ENCODE measurements around the gene CEMIP.

DNA sequence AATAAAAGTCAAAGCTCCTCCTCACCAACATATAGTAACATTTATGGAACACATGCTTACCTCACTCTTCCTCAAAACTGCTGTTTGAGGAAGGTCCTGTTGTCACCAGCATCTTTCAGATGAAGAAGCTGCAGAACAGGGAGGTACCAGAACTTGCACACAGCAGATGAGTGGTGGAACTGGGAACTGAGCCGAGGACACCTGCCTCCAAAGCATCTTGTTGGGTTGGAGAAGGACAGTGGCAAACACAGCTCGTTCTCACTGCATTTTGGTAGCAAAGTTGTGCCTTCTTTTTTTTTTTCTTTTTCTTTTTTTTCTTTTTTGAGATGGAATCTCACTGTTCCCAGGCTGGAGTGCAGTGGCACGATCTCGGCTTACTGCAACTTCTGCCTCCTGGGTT is 76.0 kb downstream of the CEMIP start:
- TF ChIP-seq, protein P1, sequence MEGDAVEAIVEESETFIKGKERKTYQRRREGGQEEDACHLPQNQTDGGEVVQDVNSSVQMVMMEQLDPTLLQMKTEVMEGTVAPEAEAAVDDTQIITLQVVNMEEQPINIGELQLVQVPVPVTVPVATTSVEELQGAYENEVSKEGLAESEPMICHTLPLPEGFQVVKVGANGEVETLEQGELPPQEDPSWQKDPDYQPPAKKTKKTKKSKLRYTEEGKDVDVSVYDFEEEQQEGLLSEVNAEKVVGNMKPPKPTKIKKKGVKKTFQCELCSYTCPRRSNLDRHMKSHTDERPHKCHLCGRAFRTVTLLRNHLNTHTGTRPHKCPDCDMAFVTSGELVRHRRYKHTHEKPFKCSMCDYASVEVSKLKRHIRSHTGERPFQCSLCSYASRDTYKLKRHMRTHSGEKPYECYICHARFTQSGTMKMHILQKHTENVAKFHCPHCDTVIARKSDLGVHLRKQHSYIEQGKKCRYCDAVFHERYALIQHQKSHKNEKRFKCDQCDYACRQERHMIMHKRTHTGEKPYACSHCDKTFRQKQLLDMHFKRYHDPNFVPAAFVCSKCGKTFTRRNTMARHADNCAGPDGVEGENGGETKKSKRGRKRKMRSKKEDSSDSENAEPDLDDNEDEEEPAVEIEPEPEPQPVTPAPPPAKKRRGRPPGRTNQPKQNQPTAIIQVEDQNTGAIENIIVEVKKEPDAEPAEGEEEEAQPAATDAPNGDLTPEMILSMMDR (IDR thresholded peaks at IDR 0.05): no peak
- TF ChIP-seq POLR2A (IDR thresholded peaks at IDR 0.05): no peak
